K562 (cell line): Measurements from ENCODE around the gene TMEM132D.

ENCODE experiments used
- EGR1 ChIP-seq: fragments of 450-650 bp; conservative IDR thresholded peaks from 2 replicates; pipeline ENCODE4 v1.6.1; 2017; ENCODE audit warnings: mild to moderate bottlenecking
- EZH2 ChIP-seq: IDR thresholded peaks from 2 replicates; pipeline ENCODE4 v1.6.1; 2012; ENCODE audit warnings: low read depth, mild to moderate bottlenecking, inconsistent platforms, low read length, borderline replicate concordance
- GABPB1 ChIP-seq: sonication (generic); formaldehyde crosslinking; IDR thresholded peaks from 2 replicates; pipeline ENCODE4 v1.8.0; 2022; ENCODE audit warnings: mild to moderate bottlenecking, missing genetic modification reagents
- HCFC1 ChIP-seq: IDR thresholded peaks from 2 replicates; pipeline ENCODE4 v1.6.1; 2012; ENCODE audit warnings: low read depth, low read length, improper control_type of control experiment
- POLR2A ChIP-seq: fragments of 450-650 bp; conservative IDR thresholded peaks from 2 replicates; pipeline ENCODE4 v1.6.1; 2016
- POU5F1 ChIP-seq: fragments of 150-350 bp; IDR thresholded peaks from 2 replicates; pipeline ENCODE4 v1.6.1; 2014; ENCODE audit warnings: borderline replicate concordance, low read length, low read depth, mild to moderate bottlenecking; ENCODE audit not compliant: partially characterized antibody
- SAFB2 ChIP-seq: fragments of 200-400 bp; formaldehyde crosslinking; IDR thresholded peaks from 2 replicates; pipeline ENCODE4 v1.6.1; 2018; ENCODE audit warnings: borderline replicate concordance, low read length, low read depth, moderate library complexity; ENCODE audit not compliant: severe bottlenecking
- ZEB2 ChIP-seq: fragments of 450-650 bp; IDR thresholded peaks from 2 replicates; pipeline ENCODE4 v1.6.1; 2016
- TF ChIP-seq, protein P1 (sequence below), 3 experiments: IDR thresholded peaks in 2 of 3; conservative IDR thresholded peaks in 1 of 3; 2 replicates each; pipeline ENCODE4 v1.5.1; 2011 to 2012; ENCODE audit warnings: low read length in 3 of 3, mild to moderate bottlenecking in 3 of 3, control low read depth in 2 of 3, improper control_type of control experiment in 1 of 3, inconsistent platforms in 1 of 3, low read depth in 1 of 3, mixed read lengths in 1 of 3, moderate library complexity in 1 of 3; ENCODE audit not compliant: insufficient read depth in 2 of 3
- TF ChIP-seq, protein P2 (sequence below): fragments of 450-650 bp; formaldehyde crosslinking; IDR thresholded peaks from 2 replicates; pipeline ENCODE4 v1.4.0; 2020; ENCODE audit warnings: mild to moderate bottlenecking, moderate library complexity

DNA sequence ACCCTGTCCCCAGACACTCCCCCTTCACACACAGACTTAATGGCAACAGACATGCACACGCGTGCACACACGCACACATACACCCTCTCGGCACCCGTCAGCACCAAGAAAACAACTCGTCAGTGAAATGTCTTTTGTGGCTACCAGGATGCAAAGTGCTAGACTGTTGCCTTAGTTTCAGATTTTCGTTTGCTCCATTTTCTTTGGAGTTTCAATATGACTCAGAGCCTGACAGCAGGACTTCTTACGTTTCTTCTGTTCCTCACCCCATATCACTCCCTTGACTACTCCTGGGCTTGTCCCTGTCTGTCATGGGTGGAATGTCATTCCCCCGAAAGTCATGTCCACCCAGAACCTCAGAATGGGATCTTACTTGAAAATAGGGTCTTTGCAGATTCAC is 867.7 kb downstream of the TMEM132D start:
- TF ChIP-seq POU5F1 = no peak
- TF ChIP-seq EZH2 = no peak
- TF ChIP-seq, protein P1, sequence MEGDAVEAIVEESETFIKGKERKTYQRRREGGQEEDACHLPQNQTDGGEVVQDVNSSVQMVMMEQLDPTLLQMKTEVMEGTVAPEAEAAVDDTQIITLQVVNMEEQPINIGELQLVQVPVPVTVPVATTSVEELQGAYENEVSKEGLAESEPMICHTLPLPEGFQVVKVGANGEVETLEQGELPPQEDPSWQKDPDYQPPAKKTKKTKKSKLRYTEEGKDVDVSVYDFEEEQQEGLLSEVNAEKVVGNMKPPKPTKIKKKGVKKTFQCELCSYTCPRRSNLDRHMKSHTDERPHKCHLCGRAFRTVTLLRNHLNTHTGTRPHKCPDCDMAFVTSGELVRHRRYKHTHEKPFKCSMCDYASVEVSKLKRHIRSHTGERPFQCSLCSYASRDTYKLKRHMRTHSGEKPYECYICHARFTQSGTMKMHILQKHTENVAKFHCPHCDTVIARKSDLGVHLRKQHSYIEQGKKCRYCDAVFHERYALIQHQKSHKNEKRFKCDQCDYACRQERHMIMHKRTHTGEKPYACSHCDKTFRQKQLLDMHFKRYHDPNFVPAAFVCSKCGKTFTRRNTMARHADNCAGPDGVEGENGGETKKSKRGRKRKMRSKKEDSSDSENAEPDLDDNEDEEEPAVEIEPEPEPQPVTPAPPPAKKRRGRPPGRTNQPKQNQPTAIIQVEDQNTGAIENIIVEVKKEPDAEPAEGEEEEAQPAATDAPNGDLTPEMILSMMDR (IDR thresholded peaks at IDR 0.05 in 2 of 3, conservative IDR thresholded peaks at IDR 0.05 in 1 of 3; ENCODE audit: insufficient read depth in 2 of 3, low read depth in 1 of 3, low read length in 3 of 3) = no peak
- TF ChIP-seq POLR2A = no peak
- no peak for TF ChIP-seq ZEB2
- TF ChIP-seq, protein P2, sequence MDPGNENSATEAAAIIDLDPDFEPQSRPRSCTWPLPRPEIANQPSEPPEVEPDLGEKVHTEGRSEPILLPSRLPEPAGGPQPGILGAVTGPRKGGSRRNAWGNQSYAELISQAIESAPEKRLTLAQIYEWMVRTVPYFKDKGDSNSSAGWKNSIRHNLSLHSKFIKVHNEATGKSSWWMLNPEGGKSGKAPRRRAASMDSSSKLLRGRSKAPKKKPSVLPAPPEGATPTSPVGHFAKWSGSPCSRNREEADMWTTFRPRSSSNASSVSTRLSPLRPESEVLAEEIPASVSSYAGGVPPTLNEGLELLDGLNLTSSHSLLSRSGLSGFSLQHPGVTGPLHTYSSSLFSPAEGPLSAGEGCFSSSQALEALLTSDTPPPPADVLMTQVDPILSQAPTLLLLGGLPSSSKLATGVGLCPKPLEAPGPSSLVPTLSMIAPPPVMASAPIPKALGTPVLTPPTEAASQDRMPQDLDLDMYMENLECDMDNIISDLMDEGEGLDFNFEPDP (CRISPR knock-in tag) = no peak
- no peak for TF ChIP-seq GABPB1 (CRISPR knock-in tag)
- no peak for TF ChIP-seq EGR1
- no peak for TF ChIP-seq SAFB2
- no peak for TF ChIP-seq HCFC1
